ENCODE results near the gene IL17A. TPM values are rescaled to one million over a fixed set of nuclear protein-coding genes. Genes with fewer than 3 reads are reported as not detected.

The IL17A gene
- total and polyA plus RNA-seq, 2 donors (not counting 1 experiment from before 2014, with no cell fraction given): not detected

GRCh38 chr6:52180787-52181558 lies 5.2 kb upstream of the IL17A start:
- no peaks in the 10 kb centered on the region for H4K20me1 ChIP-seq (ENCODE audit: control insufficient read depth, extremely low read depth, insufficient read depth, low read length)
- DNase-seq (ENCODE audit: low read depth in 2 of 2): no peak

DNA sequence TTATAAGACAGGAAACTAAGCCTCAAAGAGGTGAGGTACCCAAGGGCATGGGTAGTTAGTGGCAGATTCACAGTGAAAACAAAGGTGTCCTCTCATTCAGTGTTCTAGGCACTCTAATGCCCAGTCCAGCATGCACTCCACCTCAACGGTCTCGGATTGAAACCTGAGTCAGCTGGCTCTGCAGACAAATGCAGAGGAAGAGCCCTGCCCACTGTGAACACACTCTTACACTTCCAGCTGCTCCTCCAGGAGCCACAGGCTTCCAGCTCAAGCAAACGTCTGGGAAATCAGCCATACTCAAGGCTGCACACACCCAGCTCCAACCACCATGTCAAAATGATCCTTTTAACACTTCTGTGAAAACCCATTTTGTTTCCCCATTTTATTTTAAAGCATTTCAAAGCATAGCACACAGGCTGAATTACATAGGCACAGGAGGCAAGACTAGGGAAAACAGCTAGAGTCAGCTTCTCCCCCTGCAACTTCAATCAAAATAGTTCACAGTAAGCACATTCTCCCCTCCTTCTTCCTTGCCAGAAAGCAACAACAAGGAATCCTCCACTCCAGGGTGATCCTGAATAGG lies 3.0 kb upstream of the IL17A start:
- no peaks in the 10 kb centered on the region for H3K27me3 ChIP-seq (ENCODE audit: control insufficient read depth, insufficient read depth, low read length)
- H2AFZ ChIP-seq (ENCODE audit: low read length): no peak overlapping the region
- H3K27ac ChIP-seq (ENCODE audit: insufficient read depth, low read length): no peak overlapping the region
- no peaks in the 10 kb centered on the region for H3K4me1 ChIP-seq (ENCODE audit: control insufficient read depth, extremely low read depth, insufficient read depth, low read length)
- no peak overlapping the region for H3K4me2 ChIP-seq (ENCODE audit: extremely low read depth, insufficient read depth, low read length)
- H3K9ac ChIP-seq (ENCODE audit: insufficient read depth, low read length): no peak overlapping the region
- H3K9me3 ChIP-seq (ENCODE audit: control insufficient read depth, insufficient read depth, low read depth, low read length): no peaks in the 10 kb centered on the region
- H3K79me2 ChIP-seq (ENCODE audit: control insufficient read depth, insufficient read depth, low read length): no peaks in the 10 kb centered on the region
- no peak for TF ChIP-seq EZH2 (IDR thresholded peaks at IDR 0.05; ENCODE audit: low read length, missing control alignments)
- TF ChIP-seq, protein P1, sequence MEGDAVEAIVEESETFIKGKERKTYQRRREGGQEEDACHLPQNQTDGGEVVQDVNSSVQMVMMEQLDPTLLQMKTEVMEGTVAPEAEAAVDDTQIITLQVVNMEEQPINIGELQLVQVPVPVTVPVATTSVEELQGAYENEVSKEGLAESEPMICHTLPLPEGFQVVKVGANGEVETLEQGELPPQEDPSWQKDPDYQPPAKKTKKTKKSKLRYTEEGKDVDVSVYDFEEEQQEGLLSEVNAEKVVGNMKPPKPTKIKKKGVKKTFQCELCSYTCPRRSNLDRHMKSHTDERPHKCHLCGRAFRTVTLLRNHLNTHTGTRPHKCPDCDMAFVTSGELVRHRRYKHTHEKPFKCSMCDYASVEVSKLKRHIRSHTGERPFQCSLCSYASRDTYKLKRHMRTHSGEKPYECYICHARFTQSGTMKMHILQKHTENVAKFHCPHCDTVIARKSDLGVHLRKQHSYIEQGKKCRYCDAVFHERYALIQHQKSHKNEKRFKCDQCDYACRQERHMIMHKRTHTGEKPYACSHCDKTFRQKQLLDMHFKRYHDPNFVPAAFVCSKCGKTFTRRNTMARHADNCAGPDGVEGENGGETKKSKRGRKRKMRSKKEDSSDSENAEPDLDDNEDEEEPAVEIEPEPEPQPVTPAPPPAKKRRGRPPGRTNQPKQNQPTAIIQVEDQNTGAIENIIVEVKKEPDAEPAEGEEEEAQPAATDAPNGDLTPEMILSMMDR (conservative IDR thresholded peaks at IDR 0.05 in 1 of 2, IDR thresholded peaks at IDR 0.05 in 1 of 2; ENCODE audit: low read depth in 1 of 2, low read length in 2 of 2): no peak
- H3K4me3 ChIP-seq (replicated peaks in 1 of 4; ENCODE audit: control extremely low read depth in 1 of 4, insufficient read depth in 1 of 4, low read depth in 3 of 4, low read length in 4 of 4): no peak overlapping the region
- DNase-seq (ENCODE audit: low read depth in 2 of 2): no peak
- H4K20me1 ChIP-seq (ENCODE audit: control insufficient read depth, extremely low read depth, insufficient read depth, low read length): no peaks in the 10 kb centered on the region
- H3K36me3 ChIP-seq (ENCODE audit: control insufficient read depth, insufficient read depth, low read length): no peaks in the 10 kb centered on the region

More at GRCh38 chr6:52180787-52181558, 5.2 kb upstream of the IL17A start:
- Histone ChIP-seq H3K4me2 (ENCODE audit: extremely low read depth, insufficient read depth, low read length) (no peak overlapping the region), H3K27ac (ENCODE audit: insufficient read depth, low read length) (no peak overlapping the region), H2AFZ (ENCODE audit: low read length) (no peak overlapping the region), H3K4me1 (ENCODE audit: control insufficient read depth, extremely low read depth, insufficient read depth, low read length) (no peaks in the 10 kb centered on the region), H3K36me3 (ENCODE audit: control insufficient read depth, insufficient read depth, low read length) (no peaks in the 10 kb centered on the region), H3K9me3 (ENCODE audit: control insufficient read depth, insufficient read depth, low read depth, low read length) (no peaks in the 10 kb centered on the region), H3K79me2 (ENCODE audit: control insufficient read depth, insufficient read depth, low read length) (no peaks in the 10 kb centered on the region), H3K4me3 (replicated peaks in 1 of 4; ENCODE audit: control extremely low read depth in 1 of 4, insufficient read depth in 1 of 4, low read depth in 3 of 4, low read length in 4 of 4) (no peak overlapping the region), H3K27me3 (ENCODE audit: control insufficient read depth, insufficient read depth, low read length) (no peaks in the 10 kb centered on the region), H3K9ac (ENCODE audit: insufficient read depth, low read length) (no peak overlapping the region)
- TF ChIP-seq, protein P1 (conservative IDR thresholded peaks at IDR 0.05 in 1 of 2, IDR thresholded peaks at IDR 0.05 in 1 of 2; ENCODE audit: low read depth in 1 of 2, low read length in 2 of 2): no peak
- no peak for TF ChIP-seq EZH2 (IDR thresholded peaks at IDR 0.05; ENCODE audit: low read length, missing control alignments)

GRCh38 chr6:52186480-52186879 lies 305 bp downstream of the IL17A start:
- Histone ChIP-seq H3K4me2 (ENCODE audit: extremely low read depth, insufficient read depth, low read length) (no peak overlapping the region), H3K4me1 (ENCODE audit: control insufficient read depth, extremely low read depth, insufficient read depth, low read length) (no peaks in the 10 kb centered on the region), H2AFZ (ENCODE audit: low read length) (no peak overlapping the region), H3K4me3 (replicated peaks in 1 of 4; ENCODE audit: control extremely low read depth in 1 of 4, insufficient read depth in 1 of 4, low read depth in 3 of 4, low read length in 4 of 4) (no peak overlapping the region), H3K9ac (ENCODE audit: insufficient read depth, low read length) (no peak overlapping the region), H3K27ac (ENCODE audit: insufficient read depth, low read length) (no peak overlapping the region), H3K9me3 (ENCODE audit: control insufficient read depth, insufficient read depth, low read depth, low read length) (no peaks in the 10 kb centered on the region), H3K36me3 (ENCODE audit: control insufficient read depth, insufficient read depth, low read length) (no peaks in the 10 kb centered on the region), H3K27me3 (ENCODE audit: control insufficient read depth, insufficient read depth, low read length) (no peaks in the 10 kb centered on the region), H3K79me2 (ENCODE audit: control insufficient read depth, insufficient read depth, low read length) (no peaks in the 10 kb centered on the region), H4K20me1 (ENCODE audit: control insufficient read depth, extremely low read depth, insufficient read depth, low read length) (peaks cover 1% of the 10 kb centered on the region)
- no peak for DNase-seq (ENCODE audit: low read depth in 2 of 2)
- TF ChIP-seq, protein P1 (conservative IDR thresholded peaks at IDR 0.05 in 1 of 2, IDR thresholded peaks at IDR 0.05 in 1 of 2; ENCODE audit: low read depth in 1 of 2, low read length in 2 of 2): no peak
- no peak for TF ChIP-seq EZH2 (IDR thresholded peaks at IDR 0.05; ENCODE audit: low read length, missing control alignments)
